NCI-H1417 treated with DMSO at 0.1 percent for 48 hours (cell line): Measurements from ENCODE around the gene CRYBB3.

Experiments used
- DNase-seq: peaks from one replicate; lab custom pipeline; 2025; lab: John Stamatoyannopoulos, UW

The CRYBB3 gene

DNA sequence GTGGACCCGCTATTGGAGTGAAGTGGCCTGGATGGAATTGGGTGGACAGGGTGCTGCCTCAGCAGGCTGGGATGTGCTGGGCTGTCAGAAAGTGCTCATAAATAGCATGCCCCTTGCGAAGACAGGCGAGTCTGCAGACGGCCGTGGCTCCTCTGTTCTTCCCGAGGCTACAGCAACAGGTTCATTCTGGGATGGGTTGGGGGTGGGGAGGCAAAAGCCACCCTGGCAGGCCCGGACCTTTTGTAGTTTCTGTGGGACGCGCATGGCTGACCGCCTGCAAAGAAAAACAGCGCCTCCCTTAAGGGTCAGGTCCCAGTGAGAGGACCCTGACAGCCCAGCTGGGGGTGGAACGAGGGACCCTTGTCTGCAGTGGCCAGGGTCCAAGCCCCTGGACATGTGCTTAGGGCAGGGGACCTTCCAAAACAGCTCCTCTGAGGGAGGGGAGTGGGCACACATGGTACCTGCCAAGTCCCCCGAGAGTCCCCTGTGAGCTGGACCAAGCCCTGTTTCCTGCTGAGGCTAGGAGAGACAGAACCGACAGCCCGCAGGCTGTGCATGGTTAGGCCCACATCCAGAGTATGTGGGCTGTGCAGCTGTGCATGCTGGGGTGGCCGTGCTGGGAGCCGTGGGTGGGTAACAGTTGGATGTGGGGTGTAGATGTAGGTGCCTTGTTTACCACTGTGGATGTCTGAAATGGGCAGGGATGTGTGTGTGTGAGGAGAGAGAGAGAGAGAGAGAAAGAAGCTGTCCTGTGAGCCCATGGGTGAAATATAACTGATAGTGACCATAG, at the start of gene CRYBB3:
Gene CRYBB3, plus strand, starts transcription at position 128 of the 790 bp plus-strand sequence. CDS start 1,539 bp downstream, outside the sequence.
- DNase-seq: no peak

GRCh38 chr22:25153961-25154666, 45.5 kb upstream of the CRYBB3 start:
- no peak for DNase-seq

DNA sequence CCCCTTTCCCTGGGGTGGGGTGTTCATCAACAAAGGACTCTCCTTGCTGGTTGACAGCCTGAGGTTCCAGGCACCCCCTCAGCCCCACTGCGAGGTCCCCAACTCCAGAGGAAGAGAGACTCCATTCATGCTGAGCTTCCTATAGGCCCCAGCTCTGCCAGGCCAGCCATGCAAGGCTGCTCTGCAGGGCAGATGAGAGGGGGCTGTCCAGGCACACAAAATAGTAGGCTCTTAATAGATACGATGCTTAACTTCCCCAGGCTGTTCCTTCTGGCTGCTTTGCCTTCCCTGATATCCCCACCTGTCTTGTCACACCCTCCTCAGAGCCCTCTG, 45.0 kb upstream of the CRYBB3 start:
- DNase-seq: no peak

DNA sequence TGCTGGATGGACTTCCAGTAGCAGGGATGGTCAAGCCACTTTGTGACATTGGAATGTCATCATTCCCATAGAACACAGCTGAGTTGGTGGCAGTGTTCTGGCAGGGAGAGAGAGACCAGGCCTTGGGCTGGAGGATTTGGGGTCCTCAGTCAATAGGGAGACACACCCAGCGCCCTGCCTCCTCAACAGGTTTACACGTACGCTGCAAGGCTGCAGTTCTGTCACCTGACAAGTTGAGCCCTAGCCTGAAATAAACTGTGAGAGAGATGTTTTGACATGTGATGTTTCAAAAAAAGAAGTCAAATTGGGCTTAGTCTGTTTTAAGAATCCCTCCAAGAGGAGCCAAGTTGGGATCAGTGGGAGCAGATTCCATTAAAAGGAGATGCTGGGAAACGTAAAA, 42.9 kb upstream of the CRYBB3 start:
- DNase-seq: no peak

DNA sequence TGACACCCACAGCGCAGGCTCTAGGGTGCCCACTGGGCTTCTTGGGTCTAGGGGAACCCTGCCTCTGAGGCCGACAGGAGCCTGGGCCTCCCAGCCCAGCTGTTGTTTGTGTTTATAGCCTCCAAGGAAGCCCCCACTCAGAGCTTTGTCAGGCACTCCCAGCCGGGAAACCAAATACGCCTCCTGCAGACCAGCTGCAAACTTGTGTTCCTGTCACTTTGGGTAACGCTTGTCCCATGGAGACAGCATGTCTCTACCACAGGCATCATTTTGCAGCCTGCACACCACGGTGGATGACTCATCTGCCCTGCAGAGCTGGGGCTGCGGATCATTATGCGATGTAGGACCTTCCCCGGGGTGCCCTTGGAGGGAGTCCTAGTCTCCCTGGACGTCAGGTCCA, 40.6 kb upstream of the CRYBB3 start:
- no peak for DNase-seq

- DNase-seq: no peak
Observed at GRCh38 chr22:25160120-25160996, 39.3 kb upstream of the CRYBB3 start.

DNA sequence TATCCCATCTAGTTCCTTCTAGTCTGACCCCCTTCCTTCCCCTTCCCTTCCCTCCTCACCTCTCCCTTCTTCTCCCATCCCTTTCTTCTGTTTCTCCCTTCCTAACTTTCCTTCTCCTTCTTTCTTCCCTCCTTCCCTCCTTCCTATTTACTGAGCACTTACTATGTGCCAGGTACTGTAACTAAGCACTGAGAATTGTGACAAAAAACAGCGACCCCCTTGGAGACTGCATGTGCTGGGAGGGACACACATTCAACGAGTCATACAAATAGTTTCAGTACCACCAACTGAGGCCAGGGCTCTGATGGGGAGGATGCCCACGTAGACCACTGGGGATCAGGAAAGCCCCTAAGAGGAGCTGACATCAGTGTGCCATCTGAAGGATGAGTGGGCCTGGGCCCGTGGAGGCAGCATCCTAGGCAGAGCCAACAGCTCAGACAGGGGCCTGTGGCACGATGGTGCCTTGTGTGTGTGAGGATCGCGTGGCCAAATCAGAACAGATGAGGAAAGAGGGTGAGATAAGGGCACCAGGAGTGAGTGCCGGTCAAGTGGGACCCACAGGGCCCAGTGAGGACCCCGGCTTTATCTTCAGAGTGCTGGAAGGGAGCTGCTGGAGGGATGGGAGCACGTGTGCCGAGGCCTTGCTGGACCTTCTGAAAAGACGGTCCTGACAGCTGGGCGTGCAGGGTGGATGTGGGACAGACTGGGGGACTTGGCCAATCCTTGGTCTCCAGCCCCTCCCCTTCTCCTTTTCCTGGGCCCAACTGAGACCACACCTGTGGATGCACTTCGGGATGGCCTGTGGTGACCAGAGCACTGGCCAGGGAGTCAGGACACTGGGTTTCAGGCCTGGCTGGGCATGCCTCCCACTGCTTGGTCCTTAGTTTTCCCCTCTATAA, 38.4 kb upstream of the CRYBB3 start:
- no peak for DNase-seq

DNA sequence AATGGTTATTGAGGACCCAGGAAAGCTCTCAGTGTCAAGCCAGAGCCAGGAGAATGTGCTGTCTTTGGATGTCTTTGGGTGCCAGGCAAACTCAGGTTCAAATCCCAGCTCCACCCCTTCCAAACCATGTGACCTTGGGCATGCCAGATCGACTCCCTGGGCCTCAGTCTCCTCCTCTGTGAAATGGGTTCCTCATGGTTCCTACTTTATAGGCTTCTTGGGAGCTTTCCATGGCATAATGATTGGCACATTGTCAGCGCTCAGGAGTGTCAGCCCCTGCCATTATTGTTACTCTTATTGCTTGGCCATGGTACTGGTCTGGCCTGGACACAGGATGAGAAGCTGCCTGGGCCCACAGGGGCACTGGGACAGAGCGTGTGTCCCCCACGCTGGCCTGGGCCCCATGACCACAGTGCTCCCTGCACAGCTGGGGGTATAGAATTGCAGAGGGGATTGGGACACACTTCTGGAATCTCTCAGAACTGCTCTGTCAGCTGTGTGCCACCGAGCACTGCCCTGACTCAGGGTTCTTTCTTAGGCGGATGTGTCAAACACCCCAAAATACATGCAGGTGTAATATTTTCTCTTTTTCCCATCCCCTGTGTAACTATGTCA, 37.6 kb upstream of the CRYBB3 start:
- no peak for DNase-seq

DNA sequence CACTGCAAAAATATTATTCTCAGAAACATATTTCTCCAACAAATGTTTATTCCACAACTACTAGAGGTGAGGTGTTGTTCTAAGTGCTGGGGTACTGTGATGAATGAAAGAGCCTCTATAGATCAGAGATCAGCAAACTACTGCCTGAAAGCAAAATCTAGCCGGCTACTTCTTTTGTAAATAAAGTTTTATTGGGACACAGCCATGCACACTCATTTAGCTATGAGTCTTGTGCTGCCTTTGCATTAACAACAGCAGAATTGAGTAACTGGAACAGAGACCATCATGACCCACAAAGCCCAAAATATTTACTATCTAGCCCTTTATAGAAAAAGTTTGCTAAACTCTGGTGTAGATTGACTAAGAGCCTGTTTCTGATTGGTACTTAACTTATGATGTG, 37.1 kb upstream of the CRYBB3 start:
- no peak for DNase-seq

GRCh38 chr22:25165785-25166184, 33.9 kb upstream of the CRYBB3 start:
- no peak for DNase-seq

DNA sequence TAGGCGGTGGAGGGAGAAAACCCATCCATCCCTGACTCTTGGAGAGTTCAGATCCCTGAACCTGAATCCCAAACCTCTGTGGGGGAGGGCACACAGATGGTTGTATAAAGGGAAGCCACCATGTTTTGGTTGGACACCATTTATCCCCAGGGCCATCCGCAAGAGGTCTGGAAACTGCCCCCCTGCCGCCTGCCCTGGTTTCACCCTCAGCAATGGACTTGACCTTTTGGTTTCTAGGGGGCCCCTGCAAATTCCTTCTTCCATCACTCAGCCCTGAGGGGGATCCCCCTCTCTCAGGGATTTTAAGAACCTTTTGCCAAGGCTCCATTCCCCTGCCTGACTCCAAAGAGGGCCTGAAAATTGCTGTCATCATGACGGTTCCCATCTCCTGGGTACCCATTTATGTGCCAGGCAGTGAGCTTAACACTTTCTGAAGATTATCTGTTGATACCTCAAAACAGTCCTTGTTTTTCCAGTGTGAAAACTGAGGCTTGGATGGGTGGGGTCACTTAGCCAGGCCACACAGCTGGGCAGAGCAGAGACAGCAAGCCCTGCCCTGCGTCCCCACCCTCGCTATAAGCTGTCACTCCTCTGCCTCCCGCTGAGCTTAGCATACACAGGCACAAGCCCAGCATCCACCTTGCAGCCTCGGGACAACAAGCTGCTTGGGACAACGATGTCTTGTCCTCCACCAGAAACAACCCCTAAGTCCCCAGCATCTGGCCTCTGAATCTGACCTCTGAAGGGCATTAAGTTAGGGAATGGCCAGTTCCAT, 33.2 kb upstream of the CRYBB3 start:
- no peak for DNase-seq

- DNase-seq: no peak
Observed at GRCh38 chr22:25167082-25167481, 32.6 kb upstream of the CRYBB3 start.

DNA sequence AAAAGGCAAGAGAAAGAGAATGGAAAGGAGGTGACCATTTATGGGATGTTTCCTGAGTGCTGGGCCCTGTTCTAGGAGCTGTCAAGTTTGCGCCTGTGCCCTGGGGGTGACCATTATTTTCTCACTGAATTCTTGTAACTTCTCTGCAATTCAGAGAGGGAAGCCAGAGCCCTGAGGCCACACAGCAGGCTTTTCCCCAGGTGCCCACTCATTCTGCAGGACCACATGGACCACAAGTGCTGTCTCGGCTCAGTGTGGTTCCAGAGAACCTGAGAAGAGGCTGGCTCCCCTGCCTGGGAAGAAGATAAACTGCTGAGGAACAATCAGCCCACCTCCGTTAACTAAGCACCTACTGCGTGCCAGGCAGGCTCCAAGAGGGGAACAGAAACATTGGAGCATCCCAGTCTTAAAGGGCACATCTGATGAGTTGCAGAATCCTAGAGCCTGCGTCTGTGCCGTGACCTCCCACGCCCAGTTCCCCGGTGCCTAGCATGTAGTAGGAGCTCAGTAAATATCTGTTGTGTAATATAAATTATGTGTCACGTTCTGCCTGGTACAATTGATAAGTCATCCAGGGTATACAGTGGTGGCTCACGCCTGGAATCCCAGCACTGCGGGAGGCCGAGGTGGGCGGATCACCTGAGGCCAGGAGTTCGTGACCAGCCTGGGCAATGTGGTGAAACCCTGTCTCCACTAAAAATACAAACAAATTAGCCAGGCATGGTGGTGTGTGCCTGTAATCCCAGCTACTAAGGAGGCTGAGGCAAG, 31.6 kb upstream of the CRYBB3 start:
- DNase-seq: no peak

- DNase-seq: no peak
Observed at GRCh38 chr22:25169278-25170031, 30.2 kb upstream of the CRYBB3 start.

DNA sequence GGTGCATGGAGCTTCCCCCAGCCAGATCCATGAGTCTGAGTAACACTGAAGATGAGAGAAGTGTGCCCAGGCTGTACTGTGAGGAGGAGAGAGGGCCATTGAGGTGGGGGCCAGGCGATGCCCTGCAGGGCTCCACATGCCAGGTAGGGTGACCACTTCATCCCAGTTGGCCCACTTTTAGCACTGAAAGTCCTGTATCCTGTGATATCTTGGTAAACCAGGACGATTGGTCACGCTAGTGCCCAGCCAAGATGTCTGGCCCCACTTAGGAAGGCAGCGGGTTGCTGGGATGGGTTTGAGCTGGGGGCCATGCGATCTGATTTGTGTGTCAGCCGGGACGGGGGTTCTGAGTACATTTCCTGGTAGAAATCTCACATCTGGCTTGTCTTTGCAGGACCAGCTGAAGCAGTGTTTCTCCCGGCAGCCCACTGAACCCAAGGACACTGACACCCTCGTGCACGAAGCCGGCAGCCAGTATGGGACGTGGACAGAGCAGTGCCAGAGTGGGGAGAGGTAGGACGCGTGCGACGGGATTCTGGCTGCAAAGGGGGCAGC, 29.2 kb upstream of the CRYBB3 start:
- DNase-seq: no peak

DNA sequence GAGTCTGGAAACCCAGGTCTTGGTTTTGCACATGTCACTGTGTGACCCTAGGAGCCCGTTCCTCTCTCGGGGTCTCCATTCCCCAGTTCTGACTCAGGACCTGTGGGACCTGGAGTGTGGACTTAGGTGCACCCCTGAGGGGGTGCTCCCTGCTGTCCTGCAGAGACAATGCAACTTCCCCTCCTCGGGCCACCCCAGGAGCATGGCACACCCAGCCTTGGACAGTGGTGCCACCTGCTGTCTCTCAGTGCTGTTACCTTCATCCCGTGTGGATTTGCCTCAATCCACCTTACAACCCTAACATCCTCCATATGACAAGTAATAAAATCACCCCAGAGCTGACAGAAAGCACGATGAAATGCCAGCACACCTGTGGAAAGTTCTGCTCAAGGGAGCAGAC, 27.5 kb upstream of the CRYBB3 start:
- no peak for DNase-seq

- no peak for DNase-seq
Observed at GRCh38 chr22:25174156-25174887, 25.3 kb upstream of the CRYBB3 start.

- no peak for DNase-seq
Observed at GRCh38 chr22:25174888-25175411, 24.7 kb upstream of the CRYBB3 start.
